HPDE6-E6E7 (cell line): ENCODE measurements around the gene SEPHS2.
"Not testable (repeated sequence)": the region's sequence is repeated elsewhere in the genome, so short reads cannot be mapped to it uniquely, and the experiment has no call there.

Experiments
- DNase-seq: peaks from one replicate; pipeline ENCODE4 v3.0.0; 2011; ENCODE audit warnings: missing footprints; ENCODE audit errors: extremely low spot score

The SEPHS2 gene

DNA sequence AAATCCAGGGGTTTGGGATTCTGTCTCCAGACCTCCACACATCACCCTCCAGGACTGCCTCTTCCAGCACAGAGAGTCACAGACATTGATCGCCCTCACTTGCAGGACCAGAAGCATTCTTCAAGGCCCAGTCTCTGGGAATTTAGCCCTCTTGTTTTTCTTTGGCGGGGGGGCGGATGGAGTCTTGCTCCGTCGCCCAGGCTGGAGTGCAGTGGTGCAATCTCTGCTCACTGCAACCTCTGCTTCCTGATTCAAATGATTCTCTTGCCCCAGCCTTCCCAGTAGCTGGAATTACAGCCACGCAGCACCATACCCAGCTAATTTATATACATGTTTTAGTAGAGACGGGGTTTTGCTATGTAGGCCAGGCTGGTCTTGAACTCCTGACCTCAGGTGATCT is 18.4 kb upstream of the SEPHS2 start:
- no peak for DNase-seq

DNA sequence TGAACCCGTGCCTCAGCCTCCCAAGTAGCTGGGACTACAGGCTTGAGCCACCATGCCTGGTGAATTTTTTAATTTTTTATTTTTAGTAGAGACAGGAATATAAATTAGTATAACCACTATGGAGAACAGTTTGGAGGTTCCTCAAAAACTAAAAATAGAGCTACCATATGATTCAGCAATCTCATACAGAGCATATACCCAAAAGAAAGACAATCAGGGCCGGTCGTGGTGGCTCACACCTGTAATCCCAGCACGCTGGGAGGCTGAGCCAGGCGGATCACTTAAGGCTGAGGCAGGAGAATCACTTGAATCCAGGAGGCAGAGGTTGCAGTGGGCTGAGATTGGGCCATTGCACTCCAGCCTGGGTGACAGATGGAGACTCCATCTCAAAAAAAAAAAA is 15.8 kb upstream of the SEPHS2 start:
- DNase-seq: not testable (repeated sequence)

DNA sequence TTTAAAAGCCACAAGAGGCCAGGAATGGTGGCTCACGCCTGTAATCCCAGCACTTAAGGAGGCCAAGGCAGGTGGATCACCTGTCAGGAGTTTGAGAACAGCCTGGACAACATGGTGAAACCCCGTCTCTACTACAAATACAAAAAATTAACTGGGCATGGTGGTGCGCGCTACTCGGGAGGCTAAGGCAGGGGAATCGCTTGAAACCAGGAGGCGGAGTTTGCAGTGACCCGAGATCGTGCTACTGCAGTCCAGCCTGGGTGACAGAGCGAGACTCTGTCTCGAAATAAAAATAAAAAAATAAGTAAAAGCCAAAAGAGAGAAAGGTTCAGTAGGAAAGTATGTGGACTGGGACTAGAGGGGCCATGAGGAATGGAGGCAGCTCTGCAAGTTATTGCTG is 13.8 kb upstream of the SEPHS2 start:
- DNase-seq: no peak

DNA sequence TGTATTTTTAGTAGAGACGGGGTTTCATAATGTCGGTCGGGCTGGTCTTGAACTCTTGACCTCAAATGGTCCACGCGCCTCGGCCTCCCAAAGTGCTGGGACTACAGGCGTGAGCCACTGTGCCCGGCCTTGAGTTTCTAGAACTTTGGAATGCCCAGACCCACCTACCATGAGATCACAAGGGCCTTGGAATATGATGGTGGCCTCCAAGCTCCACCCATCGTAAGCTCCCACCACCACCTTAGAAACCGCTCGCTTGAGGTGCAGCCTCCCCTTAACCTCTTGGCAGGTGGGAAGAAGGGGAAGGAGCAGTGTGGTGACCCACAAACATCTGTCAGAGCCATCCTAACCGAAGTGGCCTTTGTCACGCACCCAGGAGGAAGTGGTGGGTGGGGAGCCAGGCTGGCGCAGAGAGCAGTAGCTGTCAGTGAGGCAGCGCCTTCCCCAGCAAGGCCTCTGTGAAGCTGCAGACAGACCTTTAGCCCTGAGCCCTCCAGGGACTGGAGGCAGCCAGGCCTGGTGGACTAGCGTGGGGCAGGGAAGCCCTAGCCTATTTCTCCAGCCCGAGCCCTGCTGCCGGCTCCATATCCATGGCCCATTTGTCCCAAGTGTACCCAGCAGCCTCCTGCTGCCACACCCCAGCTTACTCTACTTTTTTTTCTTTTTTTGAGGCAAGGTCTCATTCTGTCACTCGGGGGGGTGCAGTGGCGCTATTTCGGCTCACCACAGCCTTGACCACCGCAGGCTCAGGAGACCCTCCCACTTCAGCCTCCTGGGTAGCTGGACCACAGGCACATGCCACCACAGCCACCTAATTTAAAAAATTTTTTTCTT is 13.1 kb upstream of the SEPHS2 start:
- DNase-seq: no peak

- DNase-seq: no peak
Measured at GRCh38 chr16:30457743-30458560, 12.3 kb upstream of the SEPHS2 start.

DNA sequence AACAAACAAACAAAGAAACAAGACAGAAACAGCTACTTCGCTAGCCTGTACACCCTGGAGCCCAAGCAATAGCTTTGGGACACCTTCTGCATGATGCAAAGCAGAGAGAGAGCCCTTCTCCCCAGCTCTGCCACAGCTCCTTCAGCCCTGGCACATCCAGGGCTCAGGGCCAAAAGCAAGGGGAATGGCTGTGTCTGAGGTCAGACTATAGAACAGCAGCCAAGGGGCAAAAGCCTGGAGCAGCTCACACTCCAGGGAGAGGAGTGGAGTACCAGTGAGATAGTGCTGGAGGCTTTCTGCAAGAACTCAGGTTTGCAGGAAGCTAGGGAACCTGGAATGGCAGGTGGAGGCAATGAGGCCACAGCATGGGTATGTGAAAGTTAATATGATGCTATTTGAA is 11.6 kb upstream of the SEPHS2 start:
- DNase-seq: no peak

- DNase-seq: no peak
Measured at GRCh38 chr16:30456302-30456701, 10.6 kb upstream of the SEPHS2 start.

DNA sequence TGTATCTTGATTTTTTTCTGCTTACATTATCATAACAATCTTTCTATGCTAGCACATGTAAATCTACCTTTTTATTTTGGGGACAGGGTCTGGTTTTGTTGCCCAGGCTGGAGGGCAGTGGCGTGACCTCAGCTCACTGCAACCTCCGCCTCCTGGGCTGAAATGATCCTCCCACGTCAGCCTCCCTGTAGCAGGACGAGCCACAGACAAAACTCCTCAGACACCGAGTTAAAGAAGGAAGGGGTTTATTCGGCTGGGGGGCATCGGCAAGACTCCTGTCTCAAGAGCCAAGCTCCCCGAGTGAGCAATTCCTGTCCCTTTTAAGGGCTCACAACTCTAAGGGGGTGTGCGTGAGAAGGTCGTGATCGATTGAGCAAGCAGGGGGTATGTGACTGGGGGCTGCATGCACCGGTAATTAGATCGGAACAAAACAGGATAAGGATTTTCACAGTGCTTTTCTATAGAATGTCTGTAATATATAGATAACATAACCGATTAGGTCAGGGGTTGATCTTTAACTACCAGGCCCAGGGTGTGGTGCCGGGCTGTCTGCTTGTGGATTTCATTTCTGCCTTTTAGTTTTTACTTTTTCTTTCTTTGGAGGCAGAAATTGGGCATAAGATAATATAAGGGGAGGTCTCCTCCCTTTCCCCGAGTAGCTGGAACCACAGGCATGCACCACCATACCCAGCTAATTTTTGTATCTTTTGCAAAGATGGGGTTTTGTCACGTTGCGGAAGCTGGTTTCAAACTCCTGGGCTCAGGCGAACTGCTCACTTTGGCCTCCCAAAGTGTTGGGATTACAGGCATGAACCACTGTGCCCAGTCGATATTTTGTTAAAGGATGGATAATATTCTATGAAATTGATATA is 7.3 kb upstream of the SEPHS2 start:
- not testable (repeated sequence) for DNase-seq

DNA sequence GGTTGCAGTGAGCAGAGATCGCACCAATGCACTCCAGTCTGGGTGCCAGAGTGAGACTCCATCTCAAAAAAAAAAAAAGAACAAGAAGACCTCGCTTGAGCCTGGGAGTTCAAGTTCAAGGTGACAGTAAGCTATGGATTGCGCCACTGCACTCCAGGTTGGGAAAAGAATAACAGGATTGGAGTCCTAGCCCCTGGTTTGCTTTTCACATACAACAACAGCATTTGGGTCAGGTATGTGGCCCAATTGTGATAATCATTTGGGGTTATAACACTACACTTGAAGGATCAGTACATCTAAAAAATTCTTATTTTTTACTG is 3.4 kb upstream of the SEPHS2 start:
- DNase-seq: no peak

DNA sequence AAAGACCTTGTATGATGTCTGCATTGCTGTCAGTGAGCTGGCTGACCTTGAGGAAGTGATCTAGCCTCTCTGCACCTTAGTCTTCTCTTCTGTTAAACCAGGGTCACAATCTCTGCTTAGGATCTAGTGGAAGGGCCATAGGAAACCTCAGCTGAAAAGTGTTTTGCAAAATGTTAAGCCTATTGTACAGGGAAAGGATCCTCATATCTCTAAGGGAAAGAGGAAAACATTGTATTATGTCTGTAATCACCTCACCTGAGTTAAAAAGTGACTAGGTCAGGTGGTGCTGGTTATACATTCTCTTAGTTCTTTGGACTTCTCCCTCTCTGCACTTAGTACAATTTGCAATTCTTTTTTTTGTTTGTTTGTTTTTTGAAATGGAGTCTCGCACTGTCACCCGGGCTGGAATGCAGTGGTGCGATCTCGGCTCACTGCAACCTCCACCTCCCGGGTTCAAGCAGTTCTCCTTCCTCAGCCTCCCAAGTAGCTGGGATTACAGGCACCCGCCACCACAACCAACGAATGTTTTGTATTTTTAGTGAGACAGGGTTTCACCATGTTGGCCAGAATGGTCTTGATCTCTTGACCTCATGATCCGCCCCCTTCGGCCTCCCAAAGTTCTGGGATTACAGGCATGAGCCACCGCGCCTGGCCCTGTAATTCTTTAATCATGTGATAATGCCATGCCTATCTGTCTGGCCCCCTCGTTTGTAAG is 2.0 kb upstream of the SEPHS2 start:
- no peak for DNase-seq

- DNase-seq: no peak
Measured at GRCh38 chr16:30446203-30446595, 525 bp upstream of the SEPHS2 start.

- no peak for DNase-seq
Measured at GRCh38 chr16:30445149-30445407, 596 bp downstream of the SEPHS2 start.

- DNase-seq: no peak
Measured at GRCh38 chr16:30444231-30445148, 1.2 kb downstream of the SEPHS2 start.

DNA sequence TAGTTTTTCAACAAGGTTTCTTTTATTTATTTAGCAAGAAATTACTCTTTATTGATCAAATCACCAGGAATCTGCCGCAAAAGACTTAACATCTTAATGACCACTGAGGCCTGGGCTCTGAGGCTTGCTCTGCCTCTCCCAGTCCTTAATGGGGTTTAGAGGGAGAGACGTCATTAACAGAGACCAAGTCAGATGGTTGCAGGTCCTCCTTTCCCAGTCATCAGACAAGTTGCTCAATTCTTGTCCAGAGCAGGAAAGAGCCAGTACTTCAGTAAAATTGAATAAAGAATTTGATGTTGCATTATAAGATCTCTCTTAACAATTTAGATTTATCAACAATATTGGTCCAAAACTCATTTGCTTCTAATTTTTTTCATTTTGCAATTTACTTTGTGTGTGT is 2.0 kb downstream of the SEPHS2 start:
- no peak for DNase-seq

DNA sequence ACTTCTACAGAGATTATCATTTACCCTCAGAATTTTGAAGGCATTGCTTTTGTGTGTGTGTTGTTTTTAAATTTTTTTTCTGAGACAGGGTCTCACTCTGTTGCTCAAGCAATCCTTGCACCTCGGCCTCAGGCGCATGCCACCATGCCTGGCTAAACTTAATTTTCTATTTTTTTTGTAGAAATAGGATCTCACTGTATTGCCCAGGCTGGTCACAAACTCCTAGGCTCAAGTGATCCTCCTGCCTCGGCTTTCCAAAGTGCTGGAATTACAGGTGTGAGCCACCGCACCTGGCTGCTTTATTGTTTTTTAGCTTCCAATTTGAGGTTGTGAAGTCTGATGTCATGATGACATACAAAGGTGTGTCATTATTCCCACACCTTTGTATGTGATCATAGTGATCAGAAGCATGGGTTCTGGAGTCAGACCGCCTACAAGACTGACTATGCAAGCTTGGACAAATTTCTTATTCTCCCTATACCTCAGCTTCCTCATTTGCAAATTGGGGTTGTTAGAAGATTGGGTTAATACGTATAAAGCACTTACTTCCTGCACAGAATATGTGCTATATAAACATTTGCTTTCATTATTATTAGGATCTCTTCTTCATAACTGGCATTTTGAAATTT is 5.8 kb downstream of the SEPHS2 start:
- no peak for DNase-seq

DNA sequence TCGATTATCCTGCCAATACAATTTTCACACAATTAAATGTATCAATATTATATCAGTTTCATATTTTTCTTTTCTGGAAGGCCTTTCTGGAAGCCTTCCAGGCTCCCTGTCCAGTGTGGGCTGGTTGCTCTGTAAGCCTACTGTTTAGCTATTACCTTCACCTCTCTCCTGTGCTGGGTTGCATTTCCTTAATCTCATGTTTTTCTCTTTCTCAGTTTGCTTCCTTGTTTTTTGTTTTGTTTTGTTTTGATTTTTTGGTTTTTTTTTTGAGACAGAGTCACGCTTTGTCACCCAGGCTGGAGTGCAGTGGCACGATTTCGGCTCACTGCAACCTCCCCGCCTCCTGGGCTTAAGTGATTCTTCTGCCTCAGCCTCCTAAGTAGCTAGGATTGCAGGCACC is 6.8 kb downstream of the SEPHS2 start:
- DNase-seq: no peak

DNA sequence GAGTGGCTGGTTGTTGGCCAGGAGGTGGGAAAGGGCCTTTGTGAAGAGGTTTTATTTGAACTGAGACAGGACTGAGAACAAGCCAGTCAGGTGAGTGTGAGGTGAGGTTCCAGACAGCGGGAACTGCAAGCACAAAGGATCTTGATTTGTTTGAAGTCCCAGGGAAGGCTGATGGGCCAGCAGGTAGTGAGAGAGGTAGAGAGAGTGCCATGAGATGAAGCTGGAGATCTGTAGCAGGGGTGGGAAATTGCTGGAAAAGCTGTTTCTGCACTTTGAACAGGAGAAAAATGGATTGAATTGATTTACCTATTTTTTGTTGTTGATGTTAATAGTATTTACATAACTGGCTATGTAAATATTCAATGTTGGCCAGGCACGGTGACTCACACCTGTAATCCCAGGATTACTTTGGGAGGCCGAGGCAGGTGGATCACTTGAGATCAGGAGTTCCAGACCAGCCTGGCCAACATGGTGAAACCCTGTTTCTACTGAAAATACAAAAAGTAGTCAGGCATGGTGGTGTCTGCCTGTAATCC is 8.1 kb downstream of the SEPHS2 start:
- DNase-seq: no peak

DNA sequence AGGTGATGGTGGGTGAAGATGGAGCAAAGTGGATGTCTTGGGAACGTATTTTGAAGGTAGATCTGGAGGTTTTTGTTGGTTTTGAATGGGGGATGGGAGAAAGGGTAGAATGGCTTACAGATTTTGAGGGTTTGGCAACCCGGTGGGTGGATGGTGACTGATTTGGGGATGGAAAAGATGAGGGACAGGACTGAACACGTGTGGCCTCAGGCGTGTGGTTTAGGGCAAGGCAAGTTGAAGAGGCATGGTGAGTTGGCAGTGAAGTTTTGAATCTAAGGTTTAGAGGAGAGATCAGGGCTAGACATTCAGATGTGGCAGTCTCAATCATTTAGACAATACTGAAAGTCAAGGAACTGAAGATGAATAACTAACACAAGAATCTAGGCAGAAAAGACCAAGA is 10.8 kb downstream of the SEPHS2 start:
- no peak for DNase-seq

DNA sequence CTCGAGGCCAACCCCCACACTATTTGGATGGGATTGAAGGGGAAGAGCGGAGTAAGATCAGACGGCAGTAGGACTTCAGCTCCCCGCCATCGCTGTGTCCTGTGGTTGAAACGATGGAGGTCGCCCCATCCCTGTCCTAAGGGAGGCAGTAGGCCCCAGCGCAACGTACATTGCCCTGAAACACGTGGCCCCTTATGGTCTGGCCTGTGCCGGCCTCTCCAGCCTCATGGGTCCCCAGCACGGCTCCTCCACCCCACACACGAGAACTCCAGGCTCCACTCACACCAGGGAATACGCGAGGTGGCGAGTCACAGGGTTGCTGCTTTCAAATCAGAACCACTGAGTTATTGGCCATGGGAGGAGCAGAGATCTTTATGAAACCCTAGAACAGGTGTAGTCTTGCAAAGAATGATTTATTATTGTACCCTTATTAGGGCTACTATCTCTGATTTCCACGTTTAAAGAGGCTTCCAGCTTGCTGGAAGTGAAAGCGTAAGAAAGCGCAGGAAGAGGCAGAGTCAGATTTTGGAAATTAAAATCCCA is 15.2 kb downstream of the SEPHS2 start:
- DNase-seq: no peak
